Lower lobe of right lung (tissue), 2 donors: ENCODE measurements around the gene RNF138. TPM values are rescaled to one million over a fixed set of nuclear protein-coding genes. Genes with fewer than 3 reads are reported as not detected.
"Not testable (repeated sequence)": the region's sequence is repeated elsewhere in the genome, so short reads cannot be mapped to it uniquely, and the experiment has no call there.

Experiments
- ATAC-seq, 2 donors: fragments of 200-7000 bp; cut with Tn5 transposase; one replicate each; pipeline ENCODE4 v1.9.1; 2020 to 2022; ENCODE audit warnings: mild to moderate bottlenecking in 2 of 2, moderate library complexity in 2 of 2
- DNase-seq: peaks from one replicate; pipeline ENCODE4 v3.0.0-alpha.2; 2020
- H3K27ac ChIP-seq: fragments of 200-600 bp; one replicate; pipeline ENCODE4 v1.8.0; 2022
- H3K27me3 ChIP-seq: fragments of 200-600 bp; one replicate; pipeline ENCODE4 v1.8.0; 2022; ENCODE audit warnings: low read depth
- H3K36me3 ChIP-seq: fragments of 200-600 bp; one replicate; pipeline ENCODE4 v1.8.0; 2022; ENCODE audit warnings: mild to moderate bottlenecking
- H3K4me1 ChIP-seq: fragments of 200-600 bp; one replicate; pipeline ENCODE4 v1.8.0; 2022
- H3K4me3 ChIP-seq: fragments of 200-600 bp; one replicate; pipeline ENCODE4 v1.8.0; 2022; ENCODE audit warnings: mild to moderate bottlenecking
- H3K9me3 ChIP-seq: fragments of 200-600 bp; one replicate; pipeline ENCODE4 v1.8.0; 2022
- intact Hi-C: fragments of 100-400 bp; cut with DNase I; formaldehyde crosslinking; loops from one replicate; pipeline ENCODE4 v1.11.0; 2022
- total RNA-seq: library from RNA; stranded (reverse); fragmentation: NEBNext Ultra II Directional; extraction: Animal tissue kit (Norgen Biotek cat#: 25700); gene quantifications from one replicate; pipeline ENCODE4 v1.2.1, GENCODE V29; 2021
- TF ChIP-seq, protein P1 (sequence below): fragments of 200-600 bp; IDR thresholded peaks from one replicate; pipeline ENCODE4 v1.8.0; 2022; ENCODE audit warnings: antibody characterized with exemption, mild to moderate bottlenecking
- donor health status: DM: no; HTN: yes; CAD: no; lungs with severe emphysema.

Gene RNF138
- total RNA-seq, 1 donor from 2014 or later, result 31.0 TPM

- ATAC-seq (no peak), DNase-seq (no peak)
- TF ChIP-seq, protein P1, sequence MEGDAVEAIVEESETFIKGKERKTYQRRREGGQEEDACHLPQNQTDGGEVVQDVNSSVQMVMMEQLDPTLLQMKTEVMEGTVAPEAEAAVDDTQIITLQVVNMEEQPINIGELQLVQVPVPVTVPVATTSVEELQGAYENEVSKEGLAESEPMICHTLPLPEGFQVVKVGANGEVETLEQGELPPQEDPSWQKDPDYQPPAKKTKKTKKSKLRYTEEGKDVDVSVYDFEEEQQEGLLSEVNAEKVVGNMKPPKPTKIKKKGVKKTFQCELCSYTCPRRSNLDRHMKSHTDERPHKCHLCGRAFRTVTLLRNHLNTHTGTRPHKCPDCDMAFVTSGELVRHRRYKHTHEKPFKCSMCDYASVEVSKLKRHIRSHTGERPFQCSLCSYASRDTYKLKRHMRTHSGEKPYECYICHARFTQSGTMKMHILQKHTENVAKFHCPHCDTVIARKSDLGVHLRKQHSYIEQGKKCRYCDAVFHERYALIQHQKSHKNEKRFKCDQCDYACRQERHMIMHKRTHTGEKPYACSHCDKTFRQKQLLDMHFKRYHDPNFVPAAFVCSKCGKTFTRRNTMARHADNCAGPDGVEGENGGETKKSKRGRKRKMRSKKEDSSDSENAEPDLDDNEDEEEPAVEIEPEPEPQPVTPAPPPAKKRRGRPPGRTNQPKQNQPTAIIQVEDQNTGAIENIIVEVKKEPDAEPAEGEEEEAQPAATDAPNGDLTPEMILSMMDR, result no peak
- intact Hi-C loops, result no loop called here
- Histone ChIP-seq H3K27me3 (no peaks in the 10 kb centered on the region), H3K4me1 (no peaks in the 10 kb centered on the region), H3K9me3 (no peaks in the 10 kb centered on the region), H3K4me3 (no peak overlapping the region), H3K36me3 (no peaks in the 10 kb centered on the region), H3K27ac (no peak overlapping the region)
These were observed 17.5 kb upstream of the RNF138 start for GRCh38 chr18:32074206-32074605.

DNA sequence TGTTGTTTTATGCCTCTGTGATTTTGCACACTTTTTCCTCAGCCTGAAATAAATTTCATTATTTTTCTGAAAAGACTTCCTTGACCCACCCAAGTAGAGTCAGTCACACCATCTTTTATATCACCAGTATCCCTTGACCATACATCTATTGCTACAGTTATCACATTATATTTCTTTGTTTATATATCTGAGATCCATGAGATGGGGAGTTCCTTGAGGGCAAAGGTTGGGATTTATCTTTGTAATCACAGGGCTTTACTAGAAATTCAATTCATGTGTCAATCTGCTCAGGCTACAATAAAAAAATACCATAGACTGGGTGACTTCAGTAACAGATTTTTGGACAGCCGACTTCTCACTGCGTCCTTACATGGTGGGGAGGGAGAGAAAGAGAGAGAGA, 12.8 kb upstream of the RNF138 start:
- TF ChIP-seq, protein P1, result no peak
- H3K27me3 ChIP-seq, result no peaks in the 10 kb centered on the region
- no peak overlapping the region for H3K27ac ChIP-seq
- ATAC-seq (no peak), DNase-seq (no peak)
- H3K36me3 ChIP-seq, result no peaks in the 10 kb centered on the region
- intact Hi-C loops, result no loop called here
- no peaks in the 10 kb centered on the region for H3K9me3 ChIP-seq
- H3K4me1 ChIP-seq, result peaks cover 4% of the 10 kb centered on the region
- H3K4me3 ChIP-seq, result no peak overlapping the region

GRCh38 chr18:32081881-32082280, 9.8 kb upstream of the RNF138 start:
- TF ChIP-seq, protein P1, result no peak
- Histone ChIP-seq H3K36me3 (no peaks in the 10 kb centered on the region), H3K27me3 (no peaks in the 10 kb centered on the region), H3K27ac (no peak overlapping the region), H3K4me1 (peaks cover 20% of the 10 kb centered on the region), H3K9me3 (no peaks in the 10 kb centered on the region), H3K4me3 (no peak overlapping the region)
- ATAC-seq, result no peak
- no peak for DNase-seq
- intact Hi-C loops, result no loop called here

- H3K27me3 ChIP-seq, result no peaks in the 10 kb centered on the region
- DNase-seq (no peak), ATAC-seq (no peak)
- no peak overlapping the region for H3K4me3 ChIP-seq
- intact Hi-C loops, result no loop called here
- no peaks in the 10 kb centered on the region for H3K36me3 ChIP-seq
- H3K9me3 ChIP-seq, result no peaks in the 10 kb centered on the region
- H3K4me1 ChIP-seq, result peaks cover 20% of the 10 kb centered on the region
- TF ChIP-seq, protein P1, result no peak
- peak overlapping the region; percentile 81 for H3K27ac ChIP-seq
These were observed 7.9 kb upstream of the RNF138 start for GRCh38 chr18:32083781-32084180.

DNA sequence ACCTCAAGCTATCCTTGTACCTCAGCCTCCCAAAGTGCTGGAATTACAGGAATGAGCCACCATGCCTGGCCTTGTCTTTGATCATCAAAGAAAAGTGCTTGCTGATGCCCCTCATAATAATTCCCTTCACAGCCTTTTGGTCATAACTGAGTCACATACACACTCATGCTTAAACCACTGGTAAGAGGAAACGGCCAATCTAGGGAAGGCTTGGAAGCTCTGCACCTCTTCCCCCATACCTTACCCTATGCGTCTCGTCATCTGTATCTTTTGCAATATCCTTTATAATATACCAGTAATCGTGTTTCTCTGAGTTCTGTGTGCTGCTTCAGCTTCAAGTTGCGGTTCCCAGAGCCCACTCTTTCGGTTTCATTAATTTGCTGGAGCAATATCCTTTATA, 4.8 kb upstream of the RNF138 start:
- H3K4me1 ChIP-seq, result peaks cover 28% of the 10 kb centered on the region
- H3K36me3 ChIP-seq, result no peaks in the 10 kb centered on the region
- no peaks in the 10 kb centered on the region for H3K9me3 ChIP-seq
- H3K4me3 ChIP-seq, result no peak overlapping the region
- H3K27me3 ChIP-seq, result no peaks in the 10 kb centered on the region
- ATAC-seq (no peak), DNase-seq (no peak)
- TF ChIP-seq, protein P1, result no peak
- H3K27ac ChIP-seq, result no peak overlapping the region
- intact Hi-C loops, result no loop called here

- Histone ChIP-seq H3K27ac (peak overlapping the region; percentile 100), H3K4me1 (peaks cover 33% of the 10 kb centered on the region)
- intact Hi-C loops, ATAC-seq, H3K9me3 ChIP-seq, H3K4me3 ChIP-seq, H3K36me3 ChIP-seq, DNase-seq, H3K27me3 ChIP-seq: not testable (repeated sequence)
These were observed 843 bp upstream of the RNF138 start for GRCh38 chr18:32090831-32091230.
